Colonic mucosa (tissue), 4 donors: ENCODE results near the gene XPR1. TPM values are rescaled to one million over a fixed set of nuclear protein-coding genes. Genes with fewer than 3 reads are reported as not detected.

Experiments used
- DNase-seq: peaks from one replicate; pipeline ENCODE4 v3.0.0-alpha.2; 2020
- H3K27ac ChIP-seq: fragments of 200-600 bp; one replicate; pipeline ENCODE4 v1.8.0; 2021
- H3K27me3 ChIP-seq: fragments of 200-600 bp; one replicate; pipeline ENCODE4 v1.8.0; 2021
- H3K36me3 ChIP-seq: fragments of 200-600 bp; one replicate; pipeline ENCODE4 v1.8.0; 2021
- H3K4me1 ChIP-seq: fragments of 200-600 bp; one replicate; pipeline ENCODE4 v1.8.0; 2021; ENCODE audit warnings: mild to moderate bottlenecking
- H3K4me3 ChIP-seq: fragments of 200-600 bp; one replicate; pipeline ENCODE4 v1.8.0; 2021
- H3K9ac ChIP-seq, 2 donors: one replicate each; pipeline ENCODE4 v1.7.0; 2013; ENCODE audit warnings: control low read depth in 2 of 2, low read depth in 2 of 2, low read length in 2 of 2
- H3K9me3 ChIP-seq: fragments of 200-600 bp; one replicate; pipeline ENCODE4 v1.8.0; 2021
- CTCF ChIP-seq: fragments of 200-600 bp; IDR thresholded peaks from one replicate; pipeline ENCODE4 v1.8.0; 2022; ENCODE audit warnings: antibody characterized with exemption, mild to moderate bottlenecking
- intact Hi-C: fragments of 100-400 bp; cut with DNase I; formaldehyde crosslinking; loops from one replicate; pipeline ENCODE4 v1.14.1; 2022
- total RNA-seq, 2 donors: library from RNA; stranded (reverse); fragmentation: NEBNext Ultra II Directional in 1 of 2; extraction: Animal tissue kit (Norgen Biotek cat#: 25700) in 1 of 2; gene quantifications; one replicate each; pipeline ENCODE4 v1.2.1, GENCODE V29; 2021
- donor health status: healthy.
- donor health status: DM: no; HTN: no; CAD: no.
- donor health status: DM: no; HTN: no; CAD: no.

XPR1 gene
- total RNA-seq, 2 donors from 2014 or later = 20.5 to 25.8 TPM

DNA sequence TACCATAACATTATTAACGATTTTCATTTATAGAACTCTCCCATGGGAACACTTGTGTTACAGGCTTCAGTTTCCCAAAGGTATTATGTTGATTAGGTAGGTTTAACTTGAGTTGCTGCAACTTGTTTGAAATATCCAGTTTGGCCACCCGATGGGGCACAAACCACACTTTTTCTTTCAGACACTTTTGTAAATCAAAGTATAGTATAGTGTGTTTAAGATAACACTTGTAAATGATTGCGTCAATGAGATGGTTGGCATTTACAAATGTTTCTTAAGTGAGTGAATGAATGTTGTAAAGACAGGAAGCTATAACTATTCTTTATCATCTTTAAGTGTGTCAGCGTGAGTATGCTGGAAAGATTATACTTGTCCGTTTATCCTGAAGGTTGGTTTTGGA lies 4.3 kb downstream of the XPR1 start:
- no peak for DNase-seq
- intact Hi-C loops = loop anchor here (10.0 kb wide), 1 partner anchor 229 kb away; no protein-coding TSS in a partner anchor

GRCh38 chr1:180639871-180640270 lies 8.0 kb downstream of the XPR1 start:
- Histone ChIP-seq H3K4me3 (no peak overlapping the region), H3K9ac (no peak overlapping the region), H3K4me1 (no peaks in the 10 kb centered on the region), H3K27ac (no peak overlapping the region), H3K27me3 (no peaks in the 10 kb centered on the region), H3K36me3 (no peaks in the 10 kb centered on the region), H3K9me3 (no peaks in the 10 kb centered on the region)
- TF ChIP-seq CTCF = no peak
- intact Hi-C loops = loop anchor here (10.0 kb wide), 1 partner anchor 225 kb away; no protein-coding TSS in a partner anchor
- DNase-seq = no peak

More for the DNA sequence above, 4.3 kb downstream of the XPR1 start:
- no peak for TF ChIP-seq CTCF
- Histone ChIP-seq H3K4me3 (no peak overlapping the region), H3K9me3 (no peaks in the 10 kb centered on the region), H3K27ac (no peak overlapping the region), H3K4me1 (peaks cover 6% of the 10 kb centered on the region), H3K27me3 (no peaks in the 10 kb centered on the region), H3K9ac (no peak overlapping the region), H3K36me3 (no peaks in the 10 kb centered on the region)

- Histone ChIP-seq H3K27me3 (no peaks in the 10 kb centered on the region), H3K27ac (no peak overlapping the region), H3K9me3 (no peaks in the 10 kb centered on the region), H3K36me3 (no peaks in the 10 kb centered on the region), H3K4me1 (no peaks in the 10 kb centered on the region), H3K4me3 (no peak overlapping the region), H3K9ac (no peak overlapping the region)
- no peak for DNase-seq
- no peak for TF ChIP-seq CTCF
- intact Hi-C loops = no loop called here
Observed at GRCh38 chr1:180640531-180640949, 8.7 kb downstream of the XPR1 start.

DNA sequence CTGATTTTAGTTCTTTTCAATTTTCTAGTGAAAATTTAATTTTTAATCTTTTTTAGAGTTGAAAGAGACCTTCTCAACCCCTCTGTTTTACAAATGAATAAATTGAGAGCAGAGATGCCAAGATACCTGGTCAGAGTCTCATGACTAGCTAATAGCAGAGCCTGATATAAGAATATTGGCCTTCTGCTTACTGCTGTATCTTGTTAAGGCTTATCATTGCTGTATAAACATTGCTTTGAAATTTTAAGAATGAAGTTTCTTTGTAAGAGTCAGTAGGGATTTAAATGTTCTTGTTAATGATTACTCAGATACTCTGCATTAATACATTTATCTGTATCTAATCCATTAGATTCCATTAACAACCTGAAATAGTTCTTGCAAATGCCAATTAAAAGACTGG lies 9.8 kb downstream of the XPR1 start:
- no peaks in the 10 kb centered on the region for H3K9me3 ChIP-seq
- intact Hi-C loops = no loop called here
- no peaks in the 10 kb centered on the region for H3K4me1 ChIP-seq
- no peak overlapping the region for H3K9ac ChIP-seq
- DNase-seq = no peak
- TF ChIP-seq CTCF = no peak
- no peaks in the 10 kb centered on the region for H3K36me3 ChIP-seq
- no peak overlapping the region for H3K27ac ChIP-seq
- no peaks in the 10 kb centered on the region for H3K27me3 ChIP-seq
- no peak overlapping the region for H3K4me3 ChIP-seq

- H3K4me1 ChIP-seq = no peaks in the 10 kb centered on the region
- H3K27ac ChIP-seq = no peak overlapping the region
- no peak overlapping the region for H3K4me3 ChIP-seq
- H3K9me3 ChIP-seq = no peaks in the 10 kb centered on the region
- no peak overlapping the region for H3K9ac ChIP-seq
- no peaks in the 10 kb centered on the region for H3K27me3 ChIP-seq
- intact Hi-C loops = no loop called here
- TF ChIP-seq CTCF = no peak
- H3K36me3 ChIP-seq = no peaks in the 10 kb centered on the region
- DNase-seq = no peak
Observed at GRCh38 chr1:180642781-180643180, 11.0 kb downstream of the XPR1 start.

GRCh38 chr1:180643693-180644092 lies 11.9 kb downstream of the XPR1 start:
- Histone ChIP-seq H3K27ac (no peak overlapping the region), H3K4me1 (no peaks in the 10 kb centered on the region), H3K36me3 (no peaks in the 10 kb centered on the region), H3K4me3 (no peak overlapping the region), H3K27me3 (no peaks in the 10 kb centered on the region), H3K9me3 (no peaks in the 10 kb centered on the region), H3K9ac (no peak overlapping the region)
- no peak for TF ChIP-seq CTCF
- DNase-seq = no peak
- intact Hi-C loops = no loop called here
